ENCODE measurements around the gene NDUFS1.

- TF ChIP-seq CTCF (IDR thresholded peaks at IDR 0.05) (no peak), POLR2A (IDR thresholded peaks at IDR 0.05) (no peak)
Measured at GRCh38 chr2:206115026-206115578, 44.1 kb downstream of the NDUFS1 start.
